HG03108 (cell line): ENCODE data around the gene NELL2.
A peak's percentile ranks its signal among the peaks of the same experiment; 100 is the strongest.
"Not testable (repeated sequence)": the region's sequence is repeated elsewhere in the genome, so short reads cannot be mapped to it uniquely, and the experiment has no call there.

ENCODE experiments used
- ATAC-seq: cut with Tn5 transposase; IDR thresholded peaks from one replicate; pipeline ENCODE4 v1.9.1; 2021; ENCODE audit warnings: moderate library complexity; ENCODE audit not compliant: unreplicated experiment

The NELL2 gene

GRCh38 chr12:44847888-44848702 is 28.0 kb downstream of the NELL2 start:
- ATAC-seq = peak; percentile 76

GRCh38 chr12:44847403-44847802 is 28.7 kb downstream of the NELL2 start:
- no peak for ATAC-seq

GRCh38 chr12:44846826-44847225 is 29.3 kb downstream of the NELL2 start:
- no peak for ATAC-seq

- ATAC-seq = no peak
These were observed 33.4 kb downstream of the NELL2 start for GRCh38 chr12:44842669-44843068.

GRCh38 chr12:44839785-44840184 is 36.3 kb downstream of the NELL2 start:
- ATAC-seq = no peak

- no peak for ATAC-seq
These were observed 38.9 kb downstream of the NELL2 start for GRCh38 chr12:44837114-44837755.

- no peak for ATAC-seq
These were observed 40.3 kb downstream of the NELL2 start for GRCh38 chr12:44835641-44836379.

- not testable (repeated sequence) for ATAC-seq
These were observed 41.1 kb downstream of the NELL2 start for GRCh38 chr12:44834996-44835395.

GRCh38 chr12:44833561-44833960 is 42.6 kb downstream of the NELL2 start:
- ATAC-seq = no peak

GRCh38 chr12:44830566-44831055 is 45.5 kb downstream of the NELL2 start:
- no peak for ATAC-seq

- ATAC-seq = no peak
These were observed 47.1 kb downstream of the NELL2 start for GRCh38 chr12:44829045-44829444.

GRCh38 chr12:44827832-44828438 is 48.2 kb downstream of the NELL2 start:
- ATAC-seq = no peak

GRCh38 chr12:44821702-44822101 is 54.4 kb downstream of the NELL2 start:
- ATAC-seq = not testable (repeated sequence)

GRCh38 chr12:44819884-44820283 is 56.2 kb downstream of the NELL2 start:
- no peak for ATAC-seq

- ATAC-seq = no peak
These were observed 58.4 kb downstream of the NELL2 start for GRCh38 chr12:44817687-44818086.

GRCh38 chr12:44816446-44817017 is 59.6 kb downstream of the NELL2 start:
- no peak for ATAC-seq

- ATAC-seq = no peak
These were observed 64.1 kb downstream of the NELL2 start for GRCh38 chr12:44812062-44812461.

GRCh38 chr12:44804068-44804467 is 72.0 kb downstream of the NELL2 start:
- no peak for ATAC-seq

- no peak for ATAC-seq
These were observed 80.1 kb downstream of the NELL2 start for GRCh38 chr12:44795970-44796369.

- ATAC-seq = no peak
These were observed 87.4 kb downstream of the NELL2 start for GRCh38 chr12:44788731-44789130.
